GM18498 (cell line): Measurements from ENCODE around the gene BAIAP3.
"Not testable (repeated sequence)": the region's sequence is repeated elsewhere in the genome, so short reads cannot be mapped to it uniquely, and the experiment has no call there.

Experiments used
- ATAC-seq: cut with Tn5 transposase; IDR thresholded peaks from one replicate; pipeline ENCODE4 v1.9.1; 2021; ENCODE audit warnings: mild to moderate bottlenecking, moderate library complexity; ENCODE audit not compliant: unreplicated experiment

Gene BAIAP3

GRCh38 chr16:1317479-1318267, 15.8 kb upstream of the BAIAP3 start:
- ATAC-seq, result no peak

- no peak for ATAC-seq
Observed at GRCh38 chr16:1318268-1318545, 15.2 kb upstream of the BAIAP3 start.

GRCh38 chr16:1319041-1319440, 14.4 kb upstream of the BAIAP3 start:
- ATAC-seq, result no peak

GRCh38 chr16:1320097-1320496, 13.3 kb upstream of the BAIAP3 start:
- no peak for ATAC-seq

- no peak for ATAC-seq
Observed at GRCh38 chr16:1320658-1321240, 12.7 kb upstream of the BAIAP3 start.

- ATAC-seq, result no peak
Observed at GRCh38 chr16:1322407-1322806, 11.0 kb upstream of the BAIAP3 start.

- ATAC-seq, result no peak
Observed at GRCh38 chr16:1323296-1324239, 9.9 kb upstream of the BAIAP3 start.

- ATAC-seq, result no peak
Observed at GRCh38 chr16:1324286-1324826, 9.1 kb upstream of the BAIAP3 start.

- ATAC-seq, result no peak
Observed at GRCh38 chr16:1325261-1325660, 8.2 kb upstream of the BAIAP3 start.

- no peak for ATAC-seq
Observed at GRCh38 chr16:1325673-1326371, 7.6 kb upstream of the BAIAP3 start.

- ATAC-seq, result no peak
Observed at GRCh38 chr16:1326391-1326790, 7.1 kb upstream of the BAIAP3 start.

- ATAC-seq, result no peak
Observed at GRCh38 chr16:1326946-1327618, 6.4 kb upstream of the BAIAP3 start.

GRCh38 chr16:1327619-1327947, 5.9 kb upstream of the BAIAP3 start:
- no peak for ATAC-seq

GRCh38 chr16:1328136-1328535, 5.3 kb upstream of the BAIAP3 start:
- not testable (repeated sequence) for ATAC-seq

- not testable (repeated sequence) for ATAC-seq
Observed at GRCh38 chr16:1328961-1329360, 4.5 kb upstream of the BAIAP3 start.

GRCh38 chr16:1330260-1330914, 3.1 kb upstream of the BAIAP3 start:
- ATAC-seq, result no peak

GRCh38 chr16:1330931-1331711, 2.3 kb upstream of the BAIAP3 start:
- no peak for ATAC-seq

GRCh38 chr16:1331712-1332617, 1.5 kb upstream of the BAIAP3 start:
- ATAC-seq, result peak; percentile 61
